Measurements from ENCODE around the gene RXFP2.

DNA sequence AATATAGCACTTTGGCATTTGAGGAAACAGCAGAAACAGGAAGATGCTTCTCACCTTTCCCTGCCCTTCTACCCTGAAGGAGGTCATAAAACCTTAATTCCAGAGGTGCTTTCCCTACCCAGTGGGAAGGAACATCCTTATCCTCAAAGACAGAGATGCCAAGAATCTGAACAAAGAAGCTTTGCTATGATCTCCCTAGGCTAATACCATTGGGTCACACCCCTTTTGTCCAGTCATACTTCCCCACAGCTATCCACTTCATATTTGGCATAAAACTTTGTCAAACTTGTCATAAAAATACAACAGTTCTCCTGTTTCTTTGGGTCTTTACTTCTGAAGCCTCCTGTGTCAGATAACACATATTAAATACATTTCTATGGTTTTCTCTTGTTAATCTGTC is 21.7 kb upstream of the RXFP2 start:
- no peak for TF ChIP-seq CTCF (IDR thresholded peaks at IDR 0.05)
- no peak for TF ChIP-seq POLR2A (IDR thresholded peaks at IDR 0.05)
- TF ChIP-seq EP300 (IDR thresholded peaks at IDR 0.05), result no peak
